Measurements from ENCODE around the gene FAS.

GRCh38 chr10:89064748-89065147, 74.2 kb downstream of the FAS start:
- no peak for TF ChIP-seq CTCF (IDR thresholded peaks at IDR 0.05; ENCODE audit: poor library complexity)
- no peak for TF ChIP-seq EZH2phosphoT487 (IDR thresholded peaks at IDR 0.05; ENCODE audit: low read depth, severe bottlenecking, unreplicated experiment)
- no peak for TF ChIP-seq EZH2 (IDR thresholded peaks at IDR 0.05; ENCODE audit: borderline replicate concordance)

Measured in hepatocyte (in vitro differentiated cells).